NK-92 treated with Interleukin-12 subunit alpha and Interleukin-12 subunit beta, amount 100 ng/mL, for 24 hours (cell line): ENCODE results near the gene RHBDF2.

Experiments used
- DNase-seq: peaks from one replicate; lab custom pipeline; 2025; lab: John Stamatoyannopoulos, UW

The RHBDF2 gene

GRCh38 chr17:76478730-76479514 is 22.3 kb downstream of the RHBDF2 start:
- DNase-seq = no peak

GRCh38 chr17:76478097-76478496 is 23.1 kb downstream of the RHBDF2 start:
- DNase-seq = no peak

- DNase-seq = no peak
Observed at GRCh38 chr17:76477576-76477975, 23.6 kb downstream of the RHBDF2 start.

- DNase-seq = no peak
Observed at GRCh38 chr17:76476736-76477135, 24.5 kb downstream of the RHBDF2 start.

GRCh38 chr17:76475302-76475701 is 25.9 kb downstream of the RHBDF2 start:
- DNase-seq = no peak

- no peak for DNase-seq
Observed at GRCh38 chr17:76474894-76475293, 26.3 kb downstream of the RHBDF2 start.

- no peak for DNase-seq
Observed at GRCh38 chr17:76474238-76474637, 27.0 kb downstream of the RHBDF2 start.

GRCh38 chr17:76473541-76473985 is 27.7 kb downstream of the RHBDF2 start:
- no peak for DNase-seq

- no peak for DNase-seq
Observed at GRCh38 chr17:76472726-76473125, 28.5 kb downstream of the RHBDF2 start.

- DNase-seq = no peak
Observed at GRCh38 chr17:76472258-76472645, 29.0 kb downstream of the RHBDF2 start.

- no peak for DNase-seq
Observed at GRCh38 chr17:76471498-76472257, 29.5 kb downstream of the RHBDF2 start.

- no peak for DNase-seq
Observed at GRCh38 chr17:76469991-76470739, 31.1 kb downstream of the RHBDF2 start.

- no peak for DNase-seq
Observed at GRCh38 chr17:76469076-76469990, 31.9 kb downstream of the RHBDF2 start.

- no peak for DNase-seq
Observed at GRCh38 chr17:76468634-76469010, 32.6 kb downstream of the RHBDF2 start.

GRCh38 chr17:76467809-76468633 is 33.2 kb downstream of the RHBDF2 start:
- DNase-seq = no peak

GRCh38 chr17:76467366-76467765 is 33.9 kb downstream of the RHBDF2 start, which contains the start of gene AANAT:
Gene AANAT (plus strand): TSS chr17:76467603. CDS start chr17:76468747, 1,144 bp downstream.
- no peak for DNase-seq

GRCh38 chr17:76466775-76467130 is 34.5 kb downstream of the RHBDF2 start:
- DNase-seq = no peak

GRCh38 chr17:76462556-76463290 is 38.5 kb downstream of the RHBDF2 start:
- DNase-seq = no peak

- no peak for DNase-seq
Observed at GRCh38 chr17:76461765-76462555, 39.3 kb downstream of the RHBDF2 start.
